Omental fat pad (tissue), 4 donors: ENCODE measurements around the gene RIPK4. TPM values are rescaled to one million over a fixed set of nuclear protein-coding genes. Genes with fewer than 3 reads are reported as not detected.
A peak's percentile ranks its signal among the peaks of the same experiment; 100 is the strongest.

Experiments
- ATAC-seq: fragments of 150-250 bp; one replicate; pipeline ENCODE4 v1.9.1; 2016; ENCODE audit warnings: mild to moderate bottlenecking, moderate library complexity; ENCODE audit not compliant: low FRiP score
- DNase-seq: peaks from one replicate; pipeline ENCODE4 v3.0.0-alpha.2; 2019; ENCODE audit warnings: low spot score
- total RNA-seq, 4 donors: library from RNA; depleted of rRNA; stranded (reverse); fragments of >200 nt; gene quantifications; one replicate each; pipeline ENCODE4 v1.1.0, GENCODE V29; 2016
- TF ChIP-seq, protein P1 (sequence below), 3 donors: fragments of 450-650 bp; IDR thresholded peaks; one replicate each; pipeline ENCODE4 v1.5.1; 2016 to 2017; ENCODE audit warnings: antibody characterized with exemption in 3 of 3, mild to moderate bottlenecking in 3 of 3, moderate library complexity in 2 of 3

RIPK4 gene
- total RNA-seq, 4 donors from 2014 or later = 2.5 to 17.7 (median 4.9) TPM; not detected in 1

DNA sequence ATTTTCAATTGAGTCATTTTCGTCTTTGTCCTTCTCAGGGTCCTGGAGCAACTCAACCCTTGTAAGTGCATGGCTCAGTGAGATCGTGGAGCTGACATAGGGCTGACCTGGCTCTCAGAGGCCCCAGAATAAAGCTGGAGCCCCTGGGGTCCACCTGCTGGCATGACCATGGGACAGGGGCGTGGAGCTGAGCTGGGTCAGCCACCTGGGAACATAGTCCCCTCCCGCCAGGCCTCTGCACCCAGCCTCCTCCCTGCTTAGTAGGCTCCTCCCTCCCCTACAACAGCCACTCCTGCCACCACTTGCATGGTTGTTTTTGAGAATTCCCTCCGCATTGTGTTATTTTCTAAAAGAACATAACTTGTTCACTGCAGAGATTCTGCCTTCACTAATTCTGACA is 3.1 kb upstream of the RIPK4 start:
- DNase-seq = no peak
- TF ChIP-seq, protein P1, sequence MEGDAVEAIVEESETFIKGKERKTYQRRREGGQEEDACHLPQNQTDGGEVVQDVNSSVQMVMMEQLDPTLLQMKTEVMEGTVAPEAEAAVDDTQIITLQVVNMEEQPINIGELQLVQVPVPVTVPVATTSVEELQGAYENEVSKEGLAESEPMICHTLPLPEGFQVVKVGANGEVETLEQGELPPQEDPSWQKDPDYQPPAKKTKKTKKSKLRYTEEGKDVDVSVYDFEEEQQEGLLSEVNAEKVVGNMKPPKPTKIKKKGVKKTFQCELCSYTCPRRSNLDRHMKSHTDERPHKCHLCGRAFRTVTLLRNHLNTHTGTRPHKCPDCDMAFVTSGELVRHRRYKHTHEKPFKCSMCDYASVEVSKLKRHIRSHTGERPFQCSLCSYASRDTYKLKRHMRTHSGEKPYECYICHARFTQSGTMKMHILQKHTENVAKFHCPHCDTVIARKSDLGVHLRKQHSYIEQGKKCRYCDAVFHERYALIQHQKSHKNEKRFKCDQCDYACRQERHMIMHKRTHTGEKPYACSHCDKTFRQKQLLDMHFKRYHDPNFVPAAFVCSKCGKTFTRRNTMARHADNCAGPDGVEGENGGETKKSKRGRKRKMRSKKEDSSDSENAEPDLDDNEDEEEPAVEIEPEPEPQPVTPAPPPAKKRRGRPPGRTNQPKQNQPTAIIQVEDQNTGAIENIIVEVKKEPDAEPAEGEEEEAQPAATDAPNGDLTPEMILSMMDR (IDR thresholded peaks at IDR 0.05) = no peak
- no peak for ATAC-seq

DNA sequence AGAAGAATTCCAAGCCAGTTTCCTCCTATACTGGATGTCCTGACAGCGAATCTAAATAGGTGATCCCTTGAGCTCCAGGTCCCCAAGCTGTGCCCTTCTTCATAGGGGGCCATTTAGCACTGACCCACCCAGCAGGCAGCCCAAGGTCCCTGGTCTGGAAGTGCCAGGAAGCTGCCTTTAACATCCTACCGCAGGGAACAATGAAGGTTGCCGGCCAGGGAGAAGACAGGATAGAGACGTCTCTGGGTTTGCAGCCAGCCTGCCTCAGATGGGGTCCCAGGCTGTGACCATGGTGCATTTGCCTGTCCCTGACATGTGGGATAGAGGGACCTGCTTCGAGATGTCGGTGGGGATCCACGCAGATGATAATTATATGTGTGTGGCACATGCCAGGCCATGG is 2.7 kb upstream of the RIPK4 start:
- no peak for ATAC-seq

DNA sequence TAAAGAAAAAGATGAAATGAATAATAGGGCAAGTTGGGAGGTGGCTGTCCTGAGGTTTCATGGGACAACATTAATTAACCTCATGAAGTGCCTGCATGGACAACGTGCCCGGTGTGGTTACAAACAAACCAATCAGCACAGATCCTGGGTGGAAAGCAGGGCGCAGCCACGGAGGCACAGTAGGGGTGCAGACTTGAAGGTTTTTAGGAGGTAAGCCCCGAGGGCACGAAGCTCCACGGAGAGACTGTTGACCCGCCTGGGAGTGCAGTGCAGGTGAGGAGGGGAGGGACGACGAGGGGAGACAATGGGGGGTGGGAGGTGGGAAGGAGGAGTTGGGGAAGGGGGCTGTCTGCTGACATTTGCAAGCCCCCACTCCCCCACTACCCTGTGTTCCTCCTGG is 2.3 kb upstream of the RIPK4 start:
- DNase-seq (no peak), ATAC-seq (no peak)
- TF ChIP-seq, protein P1 (IDR thresholded peaks at IDR 0.05) = no peak

More for the DNA sequence above, 2.7 kb upstream of the RIPK4 start:
- TF ChIP-seq, protein P1 (IDR thresholded peaks at IDR 0.05) = no peak
- no peak for DNase-seq

DNA sequence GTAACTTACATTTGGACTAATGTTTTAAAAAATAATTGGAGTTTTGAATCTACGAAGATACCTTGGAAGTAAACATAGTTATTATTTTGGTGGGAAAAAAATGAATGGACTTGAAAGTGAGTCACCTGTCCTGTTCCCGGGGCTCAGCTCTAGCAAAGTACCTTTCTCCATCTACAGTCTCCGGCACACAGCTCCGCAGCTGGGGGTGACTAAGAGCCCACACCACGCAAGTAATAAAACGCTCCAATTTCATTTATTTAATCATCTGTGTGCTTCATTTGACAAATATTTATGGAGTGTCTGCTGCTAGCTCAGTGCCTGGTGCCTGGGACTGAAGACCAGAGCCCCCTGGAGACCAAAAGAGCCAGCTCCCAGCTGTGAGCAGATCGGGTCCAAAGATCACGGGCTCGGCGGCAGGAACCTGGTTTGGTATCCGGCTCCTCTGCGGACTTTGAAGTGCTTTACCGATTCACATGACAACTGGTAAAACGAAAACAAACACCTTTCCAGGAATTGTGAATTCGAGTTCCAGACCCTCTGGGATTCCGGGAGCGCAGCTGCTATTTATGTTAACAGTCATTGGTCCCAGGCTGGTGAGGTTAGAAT is 1.7 kb upstream of the RIPK4 start:
- TF ChIP-seq, protein P1 (IDR thresholded peaks at IDR 0.05) = no peak
- DNase-seq = no peak
- ATAC-seq = peak; percentile 75

DNA sequence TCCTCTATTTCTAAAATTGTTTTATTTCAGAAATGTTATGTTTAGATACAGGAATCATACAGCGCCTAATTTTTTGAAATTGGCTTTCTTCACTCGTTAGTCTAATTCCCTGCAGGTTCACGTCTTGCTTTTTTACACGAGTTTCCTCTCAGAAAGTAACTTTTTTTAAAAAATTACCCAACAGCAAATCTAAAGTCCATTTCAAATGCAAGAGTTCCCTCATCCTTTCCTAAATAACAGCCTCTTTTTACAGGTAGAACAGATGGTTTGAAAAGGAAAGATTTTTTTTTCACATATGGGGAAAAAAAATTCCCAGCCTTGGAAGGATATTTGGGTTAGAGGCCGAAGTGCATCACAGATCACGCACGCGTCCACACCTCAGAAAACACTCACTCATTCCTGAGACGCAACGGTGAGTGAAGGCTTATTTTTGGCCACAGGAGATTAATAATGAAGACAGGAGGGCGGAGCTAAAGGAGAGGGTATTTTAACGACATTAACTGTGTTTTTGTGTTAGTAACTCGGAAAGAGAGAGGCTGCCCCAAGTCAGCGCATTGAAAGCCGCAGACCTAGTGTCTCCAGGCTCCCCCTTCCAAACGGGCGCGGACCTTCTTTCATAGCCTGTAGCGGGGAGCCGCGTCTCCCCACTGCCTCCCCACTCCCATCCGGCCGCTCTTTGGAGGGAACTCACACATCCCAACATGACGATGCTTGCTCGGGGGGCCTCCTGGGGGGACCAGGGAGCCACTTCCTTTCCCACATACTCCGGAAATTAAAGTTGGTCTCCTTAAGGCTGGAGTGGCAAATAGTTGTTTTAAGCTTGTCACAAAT is 969 bp upstream of the RIPK4 start:
- ATAC-seq (peak; percentile 29), DNase-seq (no peak)
- TF ChIP-seq, protein P1 (IDR thresholded peaks at IDR 0.05) = no peak

DNA sequence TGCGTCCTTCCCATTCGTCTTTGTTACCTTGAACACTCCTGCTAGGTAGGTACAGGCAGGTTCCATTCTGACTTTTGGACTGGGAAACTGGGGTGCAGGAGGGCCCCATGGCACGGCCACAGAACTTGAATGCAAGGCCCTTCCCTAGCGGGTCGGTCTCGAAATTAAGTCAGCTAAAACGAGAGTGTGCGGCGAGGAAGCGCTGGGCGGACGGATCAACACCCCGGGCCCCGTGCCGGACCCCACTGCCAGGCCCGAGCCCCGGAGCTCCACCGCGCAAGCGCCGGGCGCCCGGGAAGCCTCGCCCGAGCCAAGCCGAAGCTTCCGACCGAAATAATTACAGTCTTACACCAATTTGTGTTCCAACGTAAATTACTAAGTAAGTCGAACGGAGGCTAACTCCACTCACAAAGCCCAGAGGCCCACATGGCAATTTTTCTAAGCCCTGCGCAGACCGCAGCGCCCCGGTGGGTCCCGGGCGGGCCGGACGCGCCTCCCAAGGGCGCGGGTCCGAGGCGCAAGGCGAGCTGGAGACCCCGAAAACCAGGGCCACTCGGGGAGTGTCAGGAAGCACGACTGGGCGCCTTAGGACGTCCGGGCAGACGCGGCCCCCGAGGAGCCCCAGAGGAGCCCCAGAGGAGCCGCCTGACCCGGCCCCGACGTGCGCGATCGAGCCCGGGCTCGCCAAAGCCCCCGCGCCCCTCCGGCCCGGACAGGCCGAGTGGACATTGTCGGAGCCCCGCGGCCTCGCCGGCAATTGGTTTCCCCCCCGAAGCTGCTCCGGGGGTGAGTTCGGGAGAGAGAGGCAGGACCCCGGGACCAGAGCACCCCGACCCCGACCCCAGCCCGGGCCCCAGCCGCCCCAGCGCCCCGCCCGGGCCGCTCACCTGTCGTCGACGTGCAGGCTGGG is 624 bp downstream of the RIPK4 start:
- TF ChIP-seq, protein P1 (IDR thresholded peaks at IDR 0.05) = no peak
- no peak for DNase-seq
- peak; percentile 1 for ATAC-seq
